ENCODE data around the gene SDCBP2. TPM values are rescaled to one million over a fixed set of nuclear protein-coding genes. Genes with fewer than 3 reads are reported as not detected.

The SDCBP2 gene
- total RNA-seq, 1 donor from 2014 or later, result 2.4 TPM

DNA sequence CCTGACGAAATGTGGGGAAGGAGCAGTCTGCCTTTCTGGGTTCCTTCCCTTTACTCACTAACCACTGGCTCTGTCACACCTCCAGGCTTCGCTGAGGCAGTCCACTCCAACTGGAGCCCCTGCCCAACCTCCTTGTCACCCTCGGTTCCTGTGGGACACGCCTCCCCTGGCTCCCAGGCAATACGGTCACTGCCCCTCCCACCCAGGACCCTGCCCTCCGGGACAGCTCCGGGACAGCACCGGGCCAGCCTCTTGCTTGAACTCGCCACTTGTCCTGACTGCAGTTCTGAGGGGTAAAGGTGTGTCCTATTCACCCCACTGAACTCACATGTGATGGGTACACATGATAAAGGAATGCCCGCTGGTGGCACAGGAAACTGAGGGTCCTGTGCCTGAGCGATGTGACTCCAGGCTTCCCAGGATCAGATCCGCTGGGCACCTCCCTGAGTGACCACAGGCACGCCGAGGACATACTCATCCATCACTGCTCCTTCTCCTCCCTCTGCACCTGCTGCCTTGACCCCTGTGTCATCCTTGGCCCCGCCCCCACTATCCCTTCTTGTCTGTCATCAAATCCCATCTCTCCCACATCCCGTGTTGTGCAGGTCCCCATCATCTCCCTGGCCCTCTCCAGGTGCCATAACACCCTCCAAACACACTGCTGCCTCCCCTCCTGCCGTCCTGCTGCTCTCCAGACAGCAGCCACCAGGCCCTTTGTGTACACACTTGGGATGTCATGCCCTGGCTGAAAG is 7.9 kb downstream of the SDCBP2 start:
- no peak overlapping the region for H3K4me3 Mint-ChIP-seq
- H3K4me1 Mint-ChIP-seq, result no peaks in the 10 kb centered on the region
- DNase-seq (ENCODE audit: low read depth, low spot score), result no peak
- no peaks in the 10 kb centered on the region for H3K36me3 Mint-ChIP-seq (ENCODE audit: low read depth)
- H3K27ac Mint-ChIP-seq (ENCODE audit: unreplicated experiment), result peak overlapping the region; percentile 6
- H3K9me3 Mint-ChIP-seq, result no peaks in the 10 kb centered on the region
- H3K27me3 Mint-ChIP-seq (ENCODE audit: low read depth), result no peaks in the 10 kb centered on the region
- TF ChIP-seq, protein P1, sequence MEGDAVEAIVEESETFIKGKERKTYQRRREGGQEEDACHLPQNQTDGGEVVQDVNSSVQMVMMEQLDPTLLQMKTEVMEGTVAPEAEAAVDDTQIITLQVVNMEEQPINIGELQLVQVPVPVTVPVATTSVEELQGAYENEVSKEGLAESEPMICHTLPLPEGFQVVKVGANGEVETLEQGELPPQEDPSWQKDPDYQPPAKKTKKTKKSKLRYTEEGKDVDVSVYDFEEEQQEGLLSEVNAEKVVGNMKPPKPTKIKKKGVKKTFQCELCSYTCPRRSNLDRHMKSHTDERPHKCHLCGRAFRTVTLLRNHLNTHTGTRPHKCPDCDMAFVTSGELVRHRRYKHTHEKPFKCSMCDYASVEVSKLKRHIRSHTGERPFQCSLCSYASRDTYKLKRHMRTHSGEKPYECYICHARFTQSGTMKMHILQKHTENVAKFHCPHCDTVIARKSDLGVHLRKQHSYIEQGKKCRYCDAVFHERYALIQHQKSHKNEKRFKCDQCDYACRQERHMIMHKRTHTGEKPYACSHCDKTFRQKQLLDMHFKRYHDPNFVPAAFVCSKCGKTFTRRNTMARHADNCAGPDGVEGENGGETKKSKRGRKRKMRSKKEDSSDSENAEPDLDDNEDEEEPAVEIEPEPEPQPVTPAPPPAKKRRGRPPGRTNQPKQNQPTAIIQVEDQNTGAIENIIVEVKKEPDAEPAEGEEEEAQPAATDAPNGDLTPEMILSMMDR (conservative IDR thresholded peaks at IDR 0.05), result no peak

DNA sequence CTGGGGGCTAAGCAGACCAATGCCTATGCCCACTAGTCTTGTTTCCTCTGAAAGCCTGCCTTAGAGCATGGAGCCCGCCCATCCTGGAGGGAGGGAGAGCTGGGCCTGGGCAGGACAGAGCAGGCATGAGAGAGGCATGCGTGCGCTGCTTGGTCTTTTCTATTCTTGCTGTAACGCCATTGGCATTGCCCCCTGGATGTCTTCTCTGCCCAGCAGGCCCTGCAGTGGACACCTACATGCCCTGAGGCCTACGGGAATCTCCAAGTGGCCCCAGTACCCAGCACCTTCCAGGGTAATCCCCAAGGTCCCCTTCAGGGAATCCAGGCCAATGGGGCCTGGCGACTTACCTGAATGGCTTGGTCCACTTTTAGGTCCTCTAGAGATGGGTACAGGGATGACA is 8.9 kb downstream of the SDCBP2 start:
- Mint-ChIP-seq H3K27me3 (ENCODE audit: low read depth) (no peaks in the 10 kb centered on the region), H3K4me1 (no peaks in the 10 kb centered on the region), H3K4me3 (peak overlapping the region; percentile 28), H3K36me3 (ENCODE audit: low read depth) (no peaks in the 10 kb centered on the region), H3K9me3 (no peaks in the 10 kb centered on the region), H3K27ac (ENCODE audit: unreplicated experiment) (no peak overlapping the region)
- no peak for DNase-seq (ENCODE audit: low read depth, low spot score)
- TF ChIP-seq, protein P1 (conservative IDR thresholded peaks at IDR 0.05), result no peak

DNA sequence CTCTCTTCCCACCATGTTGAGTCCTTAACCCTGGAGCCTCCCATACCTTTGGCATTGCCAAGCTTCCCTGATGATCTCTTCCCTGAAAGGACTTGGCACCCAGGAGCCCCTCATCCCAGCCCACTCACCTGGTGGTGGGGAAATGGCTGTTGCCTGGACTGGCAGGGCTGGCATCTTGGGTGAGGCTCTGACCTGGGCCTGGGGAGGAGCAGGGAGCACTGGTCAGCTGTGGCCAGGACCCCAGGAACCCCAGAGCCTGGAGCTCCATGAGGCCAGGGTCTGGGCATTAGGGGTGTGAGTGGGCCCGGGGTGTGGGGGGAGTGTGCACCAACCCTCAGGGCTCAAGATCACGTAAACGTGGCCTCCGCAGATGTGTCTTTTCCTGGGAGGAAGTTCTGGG is 9.5 kb downstream of the SDCBP2 start:
- no peak for DNase-seq (ENCODE audit: low read depth, low spot score)
- no peaks in the 10 kb centered on the region for H3K27me3 Mint-ChIP-seq (ENCODE audit: low read depth)
- no peak overlapping the region for H3K27ac Mint-ChIP-seq (ENCODE audit: unreplicated experiment)
- TF ChIP-seq, protein P1 (conservative IDR thresholded peaks at IDR 0.05), result no peak
- H3K36me3 Mint-ChIP-seq (ENCODE audit: low read depth), result no peaks in the 10 kb centered on the region
- no peaks in the 10 kb centered on the region for H3K4me1 Mint-ChIP-seq
- no peak overlapping the region for H3K4me3 Mint-ChIP-seq
- H3K9me3 Mint-ChIP-seq, result no peaks in the 10 kb centered on the region

DNA sequence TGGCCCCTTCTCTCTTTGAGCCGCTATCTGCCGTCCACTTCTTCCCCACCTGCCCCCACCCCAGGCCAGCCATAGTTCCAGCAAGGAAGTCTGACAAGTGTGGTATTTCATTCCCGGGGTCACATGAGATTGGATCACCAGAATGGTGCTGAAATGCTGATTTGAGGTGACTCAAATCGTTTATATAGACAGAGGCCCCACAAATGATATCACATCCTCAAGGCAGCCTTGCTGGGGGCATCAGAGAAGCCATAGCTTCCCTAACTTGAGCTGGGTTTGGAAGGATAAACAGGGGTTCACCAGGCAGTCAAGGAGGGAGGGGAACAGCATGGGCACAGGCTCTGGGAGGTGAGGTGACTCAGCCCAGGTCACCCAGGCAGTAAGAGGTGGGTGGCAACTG is 9.9 kb downstream of the SDCBP2 start:
- Mint-ChIP-seq H3K9me3 (no peaks in the 10 kb centered on the region), H3K4me1 (no peaks in the 10 kb centered on the region), H3K4me3 (no peak overlapping the region), H3K36me3 (ENCODE audit: low read depth) (no peaks in the 10 kb centered on the region), H3K27me3 (ENCODE audit: low read depth) (no peaks in the 10 kb centered on the region), H3K27ac (ENCODE audit: unreplicated experiment) (no peak overlapping the region)
- no peak for DNase-seq (ENCODE audit: low read depth, low spot score)
- TF ChIP-seq, protein P1 (conservative IDR thresholded peaks at IDR 0.05), result no peak

DNA sequence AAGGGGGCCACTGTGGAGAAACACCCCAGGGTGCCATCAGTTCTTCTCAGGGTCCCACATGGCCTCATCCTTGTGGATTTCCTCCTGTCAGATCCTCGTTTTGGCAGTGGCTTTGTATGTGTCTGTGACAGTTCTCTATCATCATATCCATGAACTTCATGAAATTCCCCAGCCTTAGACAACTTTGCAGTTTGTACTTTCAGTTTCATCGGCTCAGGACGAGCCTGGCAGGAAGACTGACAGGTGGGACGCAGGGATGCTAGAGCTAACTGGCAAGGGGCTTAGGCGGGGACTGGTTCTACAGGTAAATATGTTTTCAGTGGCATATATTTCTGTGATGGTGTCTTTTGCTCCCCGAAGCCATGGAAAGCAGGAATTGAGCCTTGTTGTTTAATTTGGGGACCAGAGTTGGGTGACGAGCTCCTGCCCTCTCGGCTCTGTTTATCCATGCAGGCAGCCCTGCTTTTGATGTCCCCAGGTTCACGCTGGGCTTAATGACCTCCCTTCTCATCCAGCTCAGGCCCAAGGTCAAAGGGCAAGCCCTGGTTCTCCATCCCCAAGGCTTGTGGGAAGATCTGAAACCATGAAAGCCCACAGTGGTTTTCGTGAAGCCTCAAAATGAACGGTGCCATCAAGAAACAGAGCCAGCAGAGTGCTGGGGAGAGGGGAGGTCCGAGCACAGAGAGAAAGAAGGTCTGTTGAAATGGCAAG is 11.2 kb downstream of the SDCBP2 start:
- Mint-ChIP-seq H3K27ac (ENCODE audit: unreplicated experiment) (no peak overlapping the region), H3K9me3 (no peaks in the 10 kb centered on the region), H3K27me3 (ENCODE audit: low read depth) (no peaks in the 10 kb centered on the region), H3K4me3 (peak overlapping the region; percentile 25), H3K36me3 (ENCODE audit: low read depth) (no peaks in the 10 kb centered on the region), H3K4me1 (peaks cover 5% of the 10 kb centered on the region)
- TF ChIP-seq, protein P1 (conservative IDR thresholded peaks at IDR 0.05), result no peak
- DNase-seq (ENCODE audit: low read depth, low spot score), result no peak
